GM19035 (cell line): ENCODE data around the gene KDM7A.
A peak's percentile ranks its signal among the peaks of the same experiment; 100 is the strongest.
"Not testable (repeated sequence)": the region's sequence is repeated elsewhere in the genome, so short reads cannot be mapped to it uniquely, and the experiment has no call there.

Experiments
- ATAC-seq: cut with Tn5 transposase; IDR thresholded peaks from one replicate; pipeline ENCODE4 v1.9.1; 2021; ENCODE audit not compliant: unreplicated experiment

Gene KDM7A

DNA sequence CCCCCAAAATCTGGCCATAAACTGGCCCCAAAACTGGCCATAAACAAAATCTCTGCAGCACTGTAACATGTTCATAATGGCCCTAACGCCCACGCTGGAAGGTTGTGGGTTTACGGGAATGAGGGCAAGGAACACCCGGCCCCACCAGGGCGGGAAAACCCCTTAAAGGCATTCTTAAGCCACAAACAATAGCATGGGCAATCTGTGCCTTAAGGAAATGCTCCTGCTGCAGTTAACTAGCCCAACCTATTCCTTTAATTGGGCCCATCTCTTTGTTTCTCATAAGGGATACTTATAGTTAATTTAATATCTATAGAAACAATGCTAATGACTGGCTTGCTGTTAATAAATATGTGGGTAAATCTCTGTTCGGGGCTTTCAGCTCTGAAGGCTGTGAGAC lies 26.2 kb upstream of the KDM7A start:
- ATAC-seq, result not testable (repeated sequence)

DNA sequence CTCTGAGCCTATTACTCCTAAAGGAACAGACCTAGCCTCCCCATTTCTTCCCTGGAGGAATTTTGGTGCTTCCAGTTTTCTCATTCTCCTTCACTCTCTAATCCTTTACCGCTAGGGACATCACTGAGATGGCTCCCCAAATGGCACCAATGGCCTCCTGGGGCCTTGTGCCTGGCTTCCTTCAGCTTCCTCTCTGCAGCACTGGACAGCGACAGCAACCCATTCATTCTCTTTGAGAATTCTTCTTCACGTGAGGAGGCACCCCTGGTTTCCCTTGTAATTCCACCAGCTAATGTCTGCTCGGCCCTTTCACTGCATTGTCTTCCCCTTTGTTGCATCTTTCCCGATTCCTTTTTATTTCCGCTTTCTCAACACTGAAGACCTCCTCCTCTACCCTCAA lies 24.6 kb upstream of the KDM7A start:
- no peak for ATAC-seq

DNA sequence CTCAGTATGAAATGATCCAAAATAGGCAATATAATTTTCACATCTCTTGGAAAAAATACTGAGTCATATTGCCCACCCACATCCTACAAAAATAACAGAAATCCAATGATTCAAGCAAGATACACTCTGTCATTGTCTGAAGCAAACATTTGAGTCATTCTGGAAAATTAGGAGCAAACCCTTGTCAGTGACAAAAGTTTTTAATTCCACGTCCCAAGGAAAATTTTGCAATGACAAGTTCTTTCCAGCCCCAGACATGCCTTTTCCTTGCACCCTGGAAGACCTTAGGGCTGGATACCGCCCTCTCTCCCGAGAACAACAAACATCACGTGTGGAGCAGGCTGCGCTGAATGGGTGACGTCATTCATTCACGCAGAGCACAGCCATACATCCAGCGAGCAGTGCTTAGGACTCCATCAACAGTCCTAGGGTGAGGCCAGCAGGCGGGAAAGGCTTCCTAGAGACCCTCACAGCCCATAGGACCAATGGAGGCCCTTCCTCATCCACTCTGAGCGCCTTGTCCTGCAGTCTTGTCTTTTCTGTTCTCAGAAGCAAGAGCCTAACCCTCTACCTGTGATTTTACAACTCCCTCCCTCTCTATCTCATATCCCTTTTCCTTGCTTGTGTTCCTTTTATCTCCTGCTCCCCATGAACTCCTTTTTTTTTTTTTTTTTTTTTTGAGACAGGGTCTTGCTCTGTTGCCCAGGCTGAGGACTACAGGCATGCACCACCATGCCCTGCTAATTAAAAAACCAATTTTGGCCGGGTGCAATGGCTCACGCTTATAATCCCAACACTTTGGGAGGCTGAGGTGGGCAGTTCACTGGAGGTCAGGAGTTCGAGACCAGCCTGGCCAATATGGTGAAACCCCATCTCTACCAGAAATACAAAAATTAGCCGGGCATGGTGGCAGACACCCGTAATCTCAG lies 23.5 kb upstream of the KDM7A start:
- no peak for ATAC-seq

DNA sequence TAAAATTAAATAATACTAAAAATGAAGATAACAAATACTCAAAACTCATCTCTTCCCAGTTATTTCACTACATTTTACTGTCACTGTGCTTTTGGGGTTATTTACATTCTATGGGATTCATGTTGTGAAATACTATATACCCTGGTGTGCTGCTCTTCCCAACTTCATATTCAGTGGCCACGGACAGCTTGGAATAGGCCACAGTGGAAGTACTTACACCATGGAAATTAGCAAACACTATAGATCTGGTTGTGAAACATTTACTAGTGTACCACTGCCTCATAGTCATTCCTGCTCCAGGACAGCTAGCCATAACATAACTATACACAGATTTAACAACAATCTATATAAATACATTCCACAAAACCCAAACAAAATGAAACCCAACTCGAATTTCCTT lies 21.2 kb upstream of the KDM7A start:
- no peak for ATAC-seq

GRCh38 chr7:140197218-140197890 lies 20.6 kb upstream of the KDM7A start:
- ATAC-seq, result no peak

- no peak for ATAC-seq
Measured at GRCh38 chr7:140196361-140197217, 19.8 kb upstream of the KDM7A start.

DNA sequence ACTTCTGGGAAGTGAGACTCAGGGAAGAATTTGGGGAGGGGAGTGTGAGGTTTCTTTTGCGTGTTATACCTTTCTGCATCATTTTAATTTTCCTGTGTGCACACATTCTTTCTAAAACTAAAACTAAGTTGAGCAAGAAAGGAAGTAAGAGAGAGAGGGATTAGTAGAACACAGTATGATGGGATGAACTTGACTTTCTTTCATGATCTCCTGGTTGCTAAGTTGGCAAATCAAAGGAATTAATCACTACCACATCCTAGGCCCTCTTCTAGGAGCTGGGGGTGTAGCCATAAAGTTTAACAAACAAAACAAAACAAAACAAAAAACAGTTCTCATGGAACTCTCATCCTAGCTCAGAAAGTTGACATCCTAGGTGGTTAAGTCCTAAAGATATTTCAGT lies 19.1 kb upstream of the KDM7A start:
- ATAC-seq, result no peak

- no peak for ATAC-seq
Measured at GRCh38 chr7:140192620-140193019, 15.8 kb upstream of the KDM7A start.

- no peak for ATAC-seq
Measured at GRCh38 chr7:140192176-140192575, 15.4 kb upstream of the KDM7A start.

- ATAC-seq, result no peak
Measured at GRCh38 chr7:140190588-140190987, 13.8 kb upstream of the KDM7A start.

- ATAC-seq, result no peak
Measured at GRCh38 chr7:140189917-140190316, 13.1 kb upstream of the KDM7A start.

DNA sequence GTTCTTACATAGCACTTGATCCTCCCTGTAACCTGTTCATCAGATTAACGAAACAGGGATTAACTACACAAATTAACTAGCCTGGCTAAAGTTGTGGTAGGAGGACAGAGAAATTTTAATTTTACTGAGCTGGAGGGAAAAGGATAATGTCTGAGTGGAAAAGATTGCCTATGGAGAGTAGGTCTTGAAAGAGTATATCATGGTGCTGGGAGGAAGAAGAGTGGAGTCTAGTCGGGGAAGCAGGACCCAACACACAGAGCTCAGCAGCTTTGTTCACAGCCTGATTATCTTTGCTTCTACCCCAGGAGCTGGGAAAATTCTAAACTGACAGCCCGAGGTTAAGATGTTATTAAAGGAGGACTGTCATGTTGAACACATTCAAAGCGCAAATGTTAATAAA lies 6.1 kb upstream of the KDM7A start:
- no peak for ATAC-seq

DNA sequence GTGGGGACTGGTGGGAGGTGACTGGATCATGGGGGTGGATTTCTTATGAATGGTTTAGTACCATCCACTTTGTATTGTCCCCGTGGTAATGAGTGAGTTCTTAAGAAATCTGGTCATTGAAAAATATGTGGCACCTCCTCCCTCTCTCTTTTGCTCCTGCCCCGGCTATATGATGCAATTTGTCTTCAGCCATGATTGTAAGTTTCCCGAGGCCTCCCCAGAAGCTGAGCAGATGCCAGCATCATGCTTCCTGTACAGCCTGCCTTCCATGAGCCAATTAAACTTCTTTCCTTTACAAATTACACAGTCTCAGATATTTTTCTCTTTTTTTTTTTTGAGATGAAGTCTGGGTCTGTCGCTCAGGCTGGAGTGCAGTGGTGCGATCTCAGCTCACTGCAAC lies 2.6 kb upstream of the KDM7A start:
- ATAC-seq, result no peak

DNA sequence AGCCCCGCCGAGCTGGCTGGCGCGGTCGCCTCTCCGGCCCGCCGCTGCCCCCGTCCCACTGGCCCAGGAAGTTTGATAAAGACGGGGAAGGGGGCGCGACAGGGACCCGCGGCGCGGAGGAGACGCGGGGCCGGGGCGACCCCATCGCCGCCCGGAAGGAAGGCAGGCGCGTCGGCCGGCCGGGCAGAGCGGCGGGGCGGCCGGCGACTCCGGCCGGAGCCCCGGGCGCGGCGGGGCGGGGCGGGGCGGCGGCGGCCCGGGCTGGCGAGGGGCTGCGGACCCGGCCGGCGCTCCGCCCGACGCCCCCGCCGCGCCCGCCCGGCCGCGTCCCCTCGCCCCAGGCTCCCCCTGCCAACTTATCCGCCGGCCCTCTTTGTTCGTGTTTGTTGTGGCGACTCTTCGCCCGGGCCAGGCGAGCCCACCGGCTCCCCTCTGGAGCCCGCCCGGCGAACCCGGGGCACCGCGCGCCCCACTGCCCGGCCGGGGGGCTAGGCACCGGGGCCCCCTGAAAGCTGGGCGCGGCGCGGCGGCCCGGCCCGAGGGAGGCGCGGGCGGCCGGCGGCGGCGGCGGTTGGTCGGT lies 571 bp downstream of the KDM7A start:
- ATAC-seq, result peak; percentile 6

GRCh38 chr7:140175221-140176121 lies 1.3 kb downstream of the KDM7A start:
- peak; percentile 52 for ATAC-seq

DNA sequence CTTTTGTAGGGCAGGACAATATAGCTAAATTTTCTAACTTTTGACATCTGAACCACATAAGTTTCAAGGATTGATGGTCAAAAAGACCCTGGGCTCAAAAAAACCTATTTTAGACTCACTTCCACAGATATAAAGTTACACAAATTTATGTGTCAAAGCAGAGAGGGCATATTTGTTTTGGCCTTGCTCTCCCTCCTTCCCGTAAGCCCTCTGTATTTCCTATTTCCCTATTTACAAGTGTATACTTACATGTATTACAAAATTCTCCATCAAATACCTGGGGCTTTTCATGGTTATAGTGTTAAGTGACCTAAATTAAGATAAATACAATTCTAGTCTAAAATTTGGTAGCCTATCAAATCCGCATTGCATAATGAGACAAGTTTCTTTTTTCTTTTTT lies 2.6 kb downstream of the KDM7A start:
- ATAC-seq, result no peak

DNA sequence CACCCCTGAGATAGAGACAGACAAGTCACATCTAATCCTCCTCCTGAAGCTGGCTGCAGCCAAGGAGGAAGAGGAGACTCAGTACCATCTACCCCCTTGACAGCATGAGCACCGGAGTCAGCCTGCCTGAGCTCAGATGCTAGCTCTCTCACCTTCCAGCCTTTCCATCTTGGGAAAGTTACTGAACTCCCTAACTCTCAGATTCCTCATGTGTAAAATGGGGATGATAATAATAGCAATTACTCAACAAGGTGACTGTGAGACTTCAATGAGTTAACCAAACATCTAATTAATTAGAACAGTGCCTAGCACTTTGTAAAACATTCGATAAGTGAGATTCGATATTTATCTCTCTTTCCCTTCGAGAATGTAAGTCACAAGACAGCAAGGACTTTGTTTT lies 6.4 kb downstream of the KDM7A start:
- no peak for ATAC-seq

DNA sequence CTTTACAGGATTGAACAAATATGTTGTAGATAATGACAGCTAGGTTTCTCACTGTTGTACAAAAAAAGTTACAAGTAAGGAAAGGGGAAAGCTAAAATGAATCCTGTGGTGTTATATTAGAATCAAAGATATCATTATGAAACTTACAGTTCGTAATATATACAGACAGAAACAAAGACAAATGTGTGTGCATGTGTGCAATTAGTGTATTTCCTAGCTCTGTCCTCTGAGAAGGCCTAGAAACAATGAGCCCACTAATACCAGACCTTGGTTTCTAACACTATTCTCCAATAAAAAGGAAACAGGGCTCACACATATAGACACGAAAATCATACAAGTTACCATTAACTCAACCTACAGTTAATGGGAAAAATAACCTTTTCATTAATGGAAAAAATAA lies 8.0 kb downstream of the KDM7A start:
- ATAC-seq, result no peak

- no peak for ATAC-seq
Measured at GRCh38 chr7:140165422-140165821, 11.4 kb downstream of the KDM7A start.

DNA sequence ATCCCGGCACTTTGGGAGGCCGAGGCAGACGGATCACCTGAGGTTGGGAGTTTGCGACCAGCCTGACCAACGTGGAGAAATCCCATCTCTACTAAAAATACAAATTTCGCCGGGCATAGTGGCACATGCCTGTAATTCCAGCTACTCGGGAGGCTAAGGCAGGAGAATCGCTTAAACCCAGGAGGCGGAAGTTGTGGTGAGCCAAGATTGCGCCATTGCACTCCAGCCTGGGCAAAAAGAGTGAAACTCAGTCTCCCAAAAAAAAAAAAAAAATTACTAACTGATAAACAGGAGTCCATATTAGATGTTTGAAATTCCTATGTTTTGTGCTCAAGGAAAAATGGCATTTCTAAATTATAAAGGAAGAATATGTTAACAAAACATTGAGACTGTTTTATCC lies 14.7 kb downstream of the KDM7A start:
- ATAC-seq, result not testable (repeated sequence)
